Trophoblast cell (in vitro differentiated cells and primary cell): ENCODE results near the gene RTKN.
"Not testable (repeated sequence)": the region's sequence is repeated elsewhere in the genome, so short reads cannot be mapped to it uniquely, and the experiment has no call there.

Source experiments
- DNase-seq, 2 donors: peaks; one replicate each; pipeline ENCODE4 v3.0.0-alpha.2; 2016
- H2AFZ ChIP-seq: 2 replicates; pipeline ENCODE4 v1.6.1; 2013; ENCODE audit warnings: low read length, moderate library complexity, mild to moderate bottlenecking; ENCODE audit not compliant: insufficient read depth, poor library complexity
- H2AK5ac ChIP-seq: 2 replicates; pipeline ENCODE4 v1.6.1; 2013; ENCODE audit warnings: mild to moderate bottlenecking, low read length
- H2BK120ac ChIP-seq: 2 replicates; pipeline ENCODE4 v1.6.1; 2013; ENCODE audit warnings: low read length, mild to moderate bottlenecking, moderate library complexity; ENCODE audit not compliant: insufficient read depth, poor library complexity
- H2BK12ac ChIP-seq: 2 replicates; pipeline ENCODE4 v1.6.1; 2013; ENCODE audit warnings: mild to moderate bottlenecking, low read length, moderate library complexity
- H2BK5ac ChIP-seq: 2 replicates; pipeline ENCODE4 v1.6.1; 2013; ENCODE audit warnings: low read length, low read depth, moderate library complexity, mild to moderate bottlenecking; ENCODE audit not compliant: poor library complexity
- H3K14ac ChIP-seq: 2 replicates; pipeline ENCODE4 v1.6.1; 2013; ENCODE audit warnings: mild to moderate bottlenecking, low read length
- H3K18ac ChIP-seq: 2 replicates; pipeline ENCODE4 v1.6.1; 2013; ENCODE audit warnings: mild to moderate bottlenecking, low read length
- H3K23ac ChIP-seq: 2 replicates; pipeline ENCODE4 v1.6.1; 2013; ENCODE audit warnings: low read length
- H3K27ac ChIP-seq: 2 replicates; pipeline ENCODE4 v1.5.1; 2013; ENCODE audit warnings: low read depth, mild to moderate bottlenecking, inconsistent platforms, low read length, moderate library complexity
- H3K27me3 ChIP-seq: 2 replicates; pipeline ENCODE4 v1.6.1; 2013; ENCODE audit warnings: inconsistent platforms, mild to moderate bottlenecking, low read length, moderate library complexity; ENCODE audit not compliant: insufficient read depth
- H3K36me3 ChIP-seq, 2 experiments: 1 replicate in 1 of 2; 2 replicates in 1 of 2; pipeline ENCODE4 v1.6.1; 2013; ENCODE audit warnings: low read length in 2 of 2, mild to moderate bottlenecking in 2 of 2, moderate library complexity in 1 of 2; ENCODE audit not compliant: insufficient read depth in 2 of 2, control insufficient read depth in 1 of 2
- H3K4ac ChIP-seq: 2 replicates; pipeline ENCODE4 v1.6.1; 2013; ENCODE audit warnings: low read depth, mild to moderate bottlenecking, low read length, moderate library complexity
- H3K4me1 ChIP-seq, 2 experiments: 1 replicate in 1 of 2; 2 replicates in 1 of 2; pipeline ENCODE4 v1.6.1; 2013; ENCODE audit warnings: low read length in 2 of 2, mild to moderate bottlenecking in 2 of 2, moderate library complexity in 1 of 2; ENCODE audit not compliant: insufficient read depth in 2 of 2, control insufficient read depth in 1 of 2
- H3K4me2 ChIP-seq: 2 replicates; pipeline ENCODE4 v1.6.1; 2013; ENCODE audit warnings: inconsistent platforms, mild to moderate bottlenecking, low read length, moderate library complexity
- H3K4me3 ChIP-seq: 2 replicates; pipeline ENCODE4 v1.5.1; 2013; ENCODE audit warnings: mild to moderate bottlenecking, low read depth, low read length, inconsistent platforms
- H3K79me1 ChIP-seq: one replicate; pipeline ENCODE4 v1.6.1; 2013; ENCODE audit warnings: low read length
- H3K79me2 ChIP-seq: 2 replicates; pipeline ENCODE4 v1.6.1; 2013; ENCODE audit warnings: low read length, mild to moderate bottlenecking; ENCODE audit not compliant: control insufficient read depth, insufficient read depth, poor library complexity
- H3K9ac ChIP-seq: 2 replicates; pipeline ENCODE4 v1.6.1; 2013; ENCODE audit warnings: mild to moderate bottlenecking, low read length
- H3K9me3 ChIP-seq: 2 replicates; pipeline ENCODE4 v1.6.1; 2013; ENCODE audit warnings: low read depth, mild to moderate bottlenecking, control low read depth, inconsistent platforms, low read length; ENCODE audit not compliant: insufficient read depth
- H4K12ac ChIP-seq: 2 replicates; pipeline ENCODE4 v1.6.1; 2013; ENCODE audit warnings: low read depth, mild to moderate bottlenecking, low read length, moderate library complexity
- H4K8ac ChIP-seq: 2 replicates; pipeline ENCODE4 v1.6.1; 2013; ENCODE audit warnings: low read depth, mild to moderate bottlenecking, low read length, moderate library complexity
- H4K91ac ChIP-seq: one replicate; pipeline ENCODE4 v1.6.1; 2013; ENCODE audit warnings: low read depth, mild to moderate bottlenecking, low read length, moderate library complexity
- WGBS: extraction: QIAGEN DNeasy Blood & Tissue Kit; methylation state at CpG from one replicate; pipeline ENCODE4 v1.1.7; 2013; ENCODE audit warnings: missing lambda C conversion rate; ENCODE audit not compliant: insufficient read length, insufficient coverage; ENCODE audit errors: extremely low coverage; 5-methylcytosine and 5-hydroxymethylcytosine counted together

Gene RTKN

GRCh38 chr2:74444498-74445318 lies 3.0 kb upstream of the RTKN start:
- H3K27me3 ChIP-seq: no peaks in the 10 kb centered on the region
- no peak overlapping the region for H3K27ac ChIP-seq
- H2BK120ac ChIP-seq: no peak overlapping the region
- H3K4me3 ChIP-seq: no peak overlapping the region
- H3K23ac ChIP-seq: no peak overlapping the region
- H2AK5ac ChIP-seq: no peak overlapping the region
- no peak overlapping the region for H2BK12ac ChIP-seq
- H2AFZ ChIP-seq: no peak overlapping the region
- H3K9me3 ChIP-seq: no peaks in the 10 kb centered on the region
- no peak overlapping the region for H4K8ac ChIP-seq
- H4K91ac ChIP-seq: no peak overlapping the region
- peaks cover 23% of the 10 kb centered on the region for H3K79me1 ChIP-seq
- no peak overlapping the region for H4K12ac ChIP-seq
- no peak overlapping the region for H3K14ac ChIP-seq
- no peaks in the 10 kb centered on the region for H3K36me3 ChIP-seq
- H3K79me2 ChIP-seq: peaks cover 18% of the 10 kb centered on the region
- no peak overlapping the region for H3K9ac ChIP-seq
- WGBS: no CpG with 5 or more reads among the region's 5 CpGs
- peaks cover 3 to 7% of the 10 kb centered on the region in 2 experiments for H3K4me1 ChIP-seq
- no peak overlapping the region for H3K18ac ChIP-seq
- H3K4me2 ChIP-seq: no peak overlapping the region
- DNase-seq: no peak
- no peak overlapping the region for H3K4ac ChIP-seq
- H2BK5ac ChIP-seq: no peak overlapping the region

GRCh38 chr2:74442483-74443297 lies 953 bp upstream of the RTKN start:
- H3K27ac ChIP-seq: peak overlapping the region; percentile 94
- DNase-seq, H4K12ac ChIP-seq, H2AK5ac ChIP-seq, H3K14ac ChIP-seq, H3K27me3 ChIP-seq, H3K23ac ChIP-seq, H3K4ac ChIP-seq, H4K91ac ChIP-seq, H3K9me3 ChIP-seq, H3K9ac ChIP-seq, H3K36me3 ChIP-seq, H2BK120ac ChIP-seq, H2BK5ac ChIP-seq, H2BK12ac ChIP-seq, H2AFZ ChIP-seq: not testable (repeated sequence)
- peaks cover 14 to 17% of the 10 kb centered on the region in 2 experiments for H3K4me1 ChIP-seq
- H4K8ac ChIP-seq: peak overlapping the region; percentile 86
- H3K4me3 ChIP-seq: peak overlapping the region; percentile 84
- H3K79me1 ChIP-seq: peaks cover 26% of the 10 kb centered on the region
- peaks cover 31% of the 10 kb centered on the region for H3K79me2 ChIP-seq
- no CpG with 5 or more reads among the region's 16 CpGs for WGBS
- peak overlapping the region; percentile 69 for H3K18ac ChIP-seq
- H3K4me2 ChIP-seq: peak overlapping the region; percentile 78

- H2AFZ ChIP-seq: peak overlapping the region; percentile 87
- H3K36me3 ChIP-seq: peaks cover 11 to 14% of the 10 kb centered on the region in 2 experiments
- peak overlapping the region; percentile 80 for H4K91ac ChIP-seq
- peak overlapping the region; percentile 79 for H3K14ac ChIP-seq
- peak overlapping the region; percentile 81 for H3K9ac ChIP-seq
- H4K8ac ChIP-seq: peak overlapping the region; percentile 78
- H2BK5ac ChIP-seq: peak overlapping the region; percentile 86
- peak overlapping the region; percentile 84 for H3K4me3 ChIP-seq
- no peak overlapping the region for H3K23ac ChIP-seq
- no peak overlapping the region for H2BK12ac ChIP-seq
- H3K27ac ChIP-seq: peak overlapping the region; percentile 94
- H3K4me1 ChIP-seq: peaks cover 14 to 17% of the 10 kb centered on the region in 2 experiments
- H3K4ac ChIP-seq: peak overlapping the region; percentile 50
- no peak for DNase-seq
- H2AK5ac ChIP-seq: peak overlapping the region; percentile 67
- H3K27me3 ChIP-seq: no peaks in the 10 kb centered on the region
- peak overlapping the region; percentile 85 for H4K12ac ChIP-seq
- peak overlapping the region; percentile 78 for H3K4me2 ChIP-seq
- peaks cover 36% of the 10 kb centered on the region for H3K79me2 ChIP-seq
- peaks cover 26% of the 10 kb centered on the region for H3K79me1 ChIP-seq
- WGBS: no CpG with 5 or more reads among the region's 33 CpGs
- H3K18ac ChIP-seq: peak overlapping the region; percentile 64
- no peaks in the 10 kb centered on the region for H3K9me3 ChIP-seq
- H2BK120ac ChIP-seq: peak overlapping the region; percentile 45
Observed at GRCh38 chr2:74441170-74441689, 507 bp downstream of the RTKN start.

- Histone ChIP-seq H2AFZ (peak overlapping the region; percentile 48), H2BK5ac (peak overlapping the region; percentile 86), H3K4me3 (peak overlapping the region; percentile 84), H3K79me2 (peaks cover 40% of the 10 kb centered on the region), H4K12ac (peak overlapping the region; percentile 75), H3K79me1 (peaks cover 26% of the 10 kb centered on the region), H4K91ac (peak overlapping the region; percentile 95), H3K4me2 (peak overlapping the region; percentile 78), H3K23ac (no peak overlapping the region), H3K18ac (peak overlapping the region; percentile 83), H3K4ac (peak overlapping the region; percentile 84), H3K27me3 (no peaks in the 10 kb centered on the region), H4K8ac (peak overlapping the region; percentile 86), H2BK12ac (no peak overlapping the region), H3K36me3 (peaks cover 18 to 19% of the 10 kb centered on the region in 2 experiments), H3K4me1 (peaks cover 14 to 17% of the 10 kb centered on the region in 2 experiments), H2BK120ac (peak overlapping the region; percentile 73), H3K9ac (peak overlapping the region; percentile 90), H2AK5ac (peak overlapping the region; percentile 82), H3K9me3 (no peaks in the 10 kb centered on the region), H3K27ac (peak overlapping the region; percentile 94), H3K14ac (peak overlapping the region; percentile 91)
- no CpG with 5 or more reads among the region's 45 CpGs for WGBS
- DNase-seq: peak; percentile 64 to 65
Observed at GRCh38 chr2:74440378-74441169, 1.2 kb downstream of the RTKN start.
